ENCODE results near the gene SERPINA10.

DNA sequence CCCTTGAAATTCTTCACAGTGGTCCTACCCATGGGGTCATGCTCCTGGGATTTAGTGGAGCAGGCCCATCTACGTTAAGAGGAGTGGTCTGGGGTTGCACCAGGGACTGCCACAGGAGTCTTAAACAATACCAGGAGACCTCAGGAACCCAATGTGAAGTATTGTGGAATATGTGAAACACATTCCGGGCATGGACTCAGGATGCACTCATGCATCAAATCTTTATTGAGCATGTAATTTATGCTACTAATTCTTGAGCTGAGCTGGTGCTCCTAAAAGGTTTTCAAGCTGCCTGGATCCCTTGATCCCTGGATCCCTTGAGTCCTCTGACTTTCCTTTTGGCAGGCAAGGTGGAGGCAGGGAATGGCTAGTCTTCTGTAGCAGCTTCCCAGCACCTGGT, 8.8 kb downstream of the SERPINA10 start:
- TF ChIP-seq, protein P1, sequence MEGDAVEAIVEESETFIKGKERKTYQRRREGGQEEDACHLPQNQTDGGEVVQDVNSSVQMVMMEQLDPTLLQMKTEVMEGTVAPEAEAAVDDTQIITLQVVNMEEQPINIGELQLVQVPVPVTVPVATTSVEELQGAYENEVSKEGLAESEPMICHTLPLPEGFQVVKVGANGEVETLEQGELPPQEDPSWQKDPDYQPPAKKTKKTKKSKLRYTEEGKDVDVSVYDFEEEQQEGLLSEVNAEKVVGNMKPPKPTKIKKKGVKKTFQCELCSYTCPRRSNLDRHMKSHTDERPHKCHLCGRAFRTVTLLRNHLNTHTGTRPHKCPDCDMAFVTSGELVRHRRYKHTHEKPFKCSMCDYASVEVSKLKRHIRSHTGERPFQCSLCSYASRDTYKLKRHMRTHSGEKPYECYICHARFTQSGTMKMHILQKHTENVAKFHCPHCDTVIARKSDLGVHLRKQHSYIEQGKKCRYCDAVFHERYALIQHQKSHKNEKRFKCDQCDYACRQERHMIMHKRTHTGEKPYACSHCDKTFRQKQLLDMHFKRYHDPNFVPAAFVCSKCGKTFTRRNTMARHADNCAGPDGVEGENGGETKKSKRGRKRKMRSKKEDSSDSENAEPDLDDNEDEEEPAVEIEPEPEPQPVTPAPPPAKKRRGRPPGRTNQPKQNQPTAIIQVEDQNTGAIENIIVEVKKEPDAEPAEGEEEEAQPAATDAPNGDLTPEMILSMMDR (IDR thresholded peaks at IDR 0.05): no peak
- TF ChIP-seq POLR2A (IDR thresholded peaks at IDR 0.05): no peak

Measured in heart left ventricle (tissue), 13 donors.